MM.1S (cell line): ENCODE data around the gene PGM1.

Source experiments
- CTCF ChIP-seq: fragments of 300-600 bp; sonication (generic); IDR thresholded peaks from 2 replicates; pipeline ENCODE4 v1.5.1; 2016; ENCODE audit warnings: antibody characterized with exemption, low read length, mixed read lengths
- EZH2 ChIP-seq: fragments of 300-600 bp; sonication (generic); optimal IDR thresholded peaks from 2 replicates; pipeline ENCODE3; 2017; ENCODE audit warnings: low read depth, mild to moderate bottlenecking, antibody characterized with exemption, low read length, mixed read lengths

GRCh38 chr1:63630238-63630637 lies 37.0 kb downstream of the PGM1 start:
- TF ChIP-seq EZH2 (no peak), CTCF (no peak)
